Measurements from ENCODE around the gene SLC30A10.
"Not testable (repeated sequence)": the region's sequence is repeated elsewhere in the genome, so short reads cannot be mapped to it uniquely, and the experiment has no call there.

The SLC30A10 gene

DNA sequence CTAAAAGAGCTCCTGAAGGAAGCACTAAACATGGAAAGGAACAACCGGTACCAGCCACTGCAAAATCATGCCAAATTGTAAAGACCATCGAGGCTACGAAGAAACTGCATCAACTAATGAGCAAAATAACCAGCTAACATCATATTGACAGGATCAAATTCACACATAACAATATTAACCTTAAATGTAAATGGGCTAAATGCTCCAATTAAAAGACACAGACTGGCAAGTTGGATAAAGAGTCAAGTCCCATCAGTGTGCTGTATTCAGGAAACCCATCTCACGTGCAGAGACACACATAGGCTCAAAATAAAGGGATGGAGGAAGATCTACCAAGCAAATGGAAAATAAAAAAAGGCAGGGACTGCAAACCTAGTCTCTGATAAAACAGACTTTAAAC lies 39.7 kb downstream of the SLC30A10 start:
- not testable (repeated sequence) for H3K9me3 Mint-ChIP-seq (ENCODE audit: low read depth); H3K4me3 Mint-ChIP-seq; H3K4me1 Mint-ChIP-seq (ENCODE audit: low read depth); H3K27ac Mint-ChIP-seq; H3K36me3 Mint-ChIP-seq
- H3K27me3 Mint-ChIP-seq, result peaks cover 16% of the 10 kb centered on the region

DNA sequence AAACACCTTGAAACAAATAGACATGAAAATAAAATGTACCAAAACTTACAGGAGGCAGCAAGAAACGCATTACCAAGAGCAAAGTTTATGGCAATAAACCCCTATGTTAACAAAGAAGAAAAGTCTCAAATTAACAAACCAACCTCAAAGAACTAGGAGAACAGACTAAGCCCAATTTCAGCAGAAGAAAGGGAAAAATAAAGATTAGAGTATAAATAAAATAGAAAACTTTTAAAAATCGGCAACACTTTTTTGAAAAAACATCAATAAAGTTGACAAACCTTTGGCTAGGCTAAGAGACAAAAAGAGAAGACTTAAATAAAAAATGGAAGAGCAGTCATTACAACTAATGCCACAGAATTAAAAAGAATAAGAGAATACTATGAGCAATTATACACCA lies 42.7 kb downstream of the SLC30A10 start:
- H3K27me3 Mint-ChIP-seq, result peaks cover 20% of the 10 kb centered on the region

DNA sequence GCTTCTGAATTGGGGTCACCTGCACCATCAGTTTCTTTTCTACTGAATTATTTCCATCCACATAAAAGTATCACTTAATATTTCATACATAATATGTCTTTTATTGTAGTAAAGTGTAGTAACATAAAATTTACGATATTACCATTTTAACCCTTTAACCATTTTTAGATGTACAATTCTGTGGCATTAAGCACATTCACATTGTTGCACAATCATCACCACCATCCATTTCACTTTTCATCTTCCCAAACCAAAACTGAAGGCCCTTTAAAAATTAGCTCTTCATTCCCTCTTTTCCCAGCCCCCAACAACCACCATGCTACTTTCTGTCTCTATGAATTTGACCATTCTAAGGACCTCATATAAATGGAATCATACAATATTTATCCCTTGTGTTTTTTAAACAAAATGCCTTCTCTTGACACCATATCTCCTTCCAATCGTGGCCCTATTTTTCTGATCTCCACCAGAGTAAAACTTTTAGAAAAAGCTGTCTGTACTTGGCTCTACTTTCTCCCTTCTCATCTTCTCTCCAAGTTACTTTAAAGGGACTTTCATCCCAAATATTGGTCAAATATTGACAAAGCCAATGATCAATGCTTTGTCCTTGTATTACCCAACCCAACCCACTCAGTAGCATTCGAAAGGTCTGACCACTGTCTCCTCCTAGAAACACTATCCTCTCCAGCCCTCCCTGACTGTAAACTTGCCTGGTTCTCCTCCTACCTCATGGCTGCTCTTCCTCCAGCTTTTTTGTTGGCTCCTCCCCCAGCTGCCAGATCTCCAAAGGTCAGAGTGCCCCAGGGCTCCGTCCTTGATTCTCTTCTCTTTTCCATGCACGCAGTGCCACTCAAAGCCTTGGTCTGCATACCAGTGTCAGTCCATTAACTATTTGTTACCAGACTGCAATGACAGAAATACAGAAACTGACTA lies 44.7 kb downstream of the SLC30A10 start:
- H3K27me3 Mint-ChIP-seq, result peaks cover 17% of the 10 kb centered on the region
- H3K4me1 Mint-ChIP-seq (ENCODE audit: low read depth), result no peaks in the 10 kb centered on the region
- no peak overlapping the region for H3K27ac Mint-ChIP-seq
- H3K36me3 Mint-ChIP-seq, result no peaks in the 10 kb centered on the region
- no peaks in the 10 kb centered on the region for H3K9me3 Mint-ChIP-seq (ENCODE audit: low read depth)
- no peak overlapping the region for H3K4me3 Mint-ChIP-seq

More for the DNA sequence above, 42.7 kb downstream of the SLC30A10 start:
- no peaks in the 10 kb centered on the region for H3K36me3 Mint-ChIP-seq
- H3K27ac Mint-ChIP-seq, result no peak overlapping the region
- no peak overlapping the region for H3K4me3 Mint-ChIP-seq
- H3K4me1 Mint-ChIP-seq (ENCODE audit: low read depth), result no peaks in the 10 kb centered on the region
- H3K9me3 Mint-ChIP-seq (ENCODE audit: low read depth), result no peaks in the 10 kb centered on the region

DNA sequence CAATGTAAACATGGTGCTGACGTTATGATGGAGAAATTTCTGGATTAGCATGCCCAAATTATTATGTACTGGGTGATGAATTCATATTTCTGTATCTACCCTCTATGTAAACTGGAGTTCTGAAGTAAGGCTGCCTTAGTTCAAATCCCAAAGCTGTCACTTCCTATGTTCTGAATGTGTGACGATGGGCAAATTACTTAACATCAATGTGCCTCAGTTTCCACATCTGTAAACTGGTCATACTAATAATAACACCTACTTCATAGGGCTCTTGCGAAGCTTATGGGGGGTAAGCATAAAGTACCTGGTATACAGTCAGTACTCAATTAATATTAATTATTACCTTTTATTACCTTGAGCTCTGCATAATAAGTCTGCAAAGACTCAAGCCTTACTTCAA lies 45.6 kb downstream of the SLC30A10 start:
- Mint-ChIP-seq H3K27me3 (peaks cover 20% of the 10 kb centered on the region), H3K27ac (no peak overlapping the region), H3K36me3 (no peaks in the 10 kb centered on the region), H3K4me3 (no peak overlapping the region), H3K9me3 (ENCODE audit: low read depth) (no peaks in the 10 kb centered on the region), H3K4me1 (ENCODE audit: low read depth) (no peaks in the 10 kb centered on the region)

DNA sequence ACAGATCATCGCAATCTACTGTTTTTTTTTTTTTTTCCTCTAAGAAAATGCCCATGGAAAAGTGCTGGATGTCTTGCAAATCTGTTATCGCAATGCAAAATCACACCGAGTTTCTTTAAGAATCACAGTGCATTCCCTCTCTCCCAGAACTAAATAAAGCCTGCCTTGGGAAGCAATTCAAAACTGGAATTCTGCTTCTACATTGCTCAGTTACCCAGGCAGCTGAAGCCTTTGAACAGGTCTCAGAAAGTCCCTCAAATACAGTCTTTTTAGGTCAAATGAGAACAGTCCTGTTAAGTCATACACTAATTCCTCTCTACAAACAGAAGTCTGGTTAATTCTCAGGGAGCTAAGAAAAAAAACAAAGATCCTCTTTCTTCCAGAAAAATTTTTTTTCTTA lies 46.3 kb downstream of the SLC30A10 start:
- H3K4me3 Mint-ChIP-seq, result no peak overlapping the region
- H3K27me3 Mint-ChIP-seq, result peaks cover 23% of the 10 kb centered on the region
- no peaks in the 10 kb centered on the region for H3K36me3 Mint-ChIP-seq
- H3K27ac Mint-ChIP-seq, result no peak overlapping the region
- H3K9me3 Mint-ChIP-seq (ENCODE audit: low read depth), result no peaks in the 10 kb centered on the region
- H3K4me1 Mint-ChIP-seq (ENCODE audit: low read depth), result no peaks in the 10 kb centered on the region

DNA sequence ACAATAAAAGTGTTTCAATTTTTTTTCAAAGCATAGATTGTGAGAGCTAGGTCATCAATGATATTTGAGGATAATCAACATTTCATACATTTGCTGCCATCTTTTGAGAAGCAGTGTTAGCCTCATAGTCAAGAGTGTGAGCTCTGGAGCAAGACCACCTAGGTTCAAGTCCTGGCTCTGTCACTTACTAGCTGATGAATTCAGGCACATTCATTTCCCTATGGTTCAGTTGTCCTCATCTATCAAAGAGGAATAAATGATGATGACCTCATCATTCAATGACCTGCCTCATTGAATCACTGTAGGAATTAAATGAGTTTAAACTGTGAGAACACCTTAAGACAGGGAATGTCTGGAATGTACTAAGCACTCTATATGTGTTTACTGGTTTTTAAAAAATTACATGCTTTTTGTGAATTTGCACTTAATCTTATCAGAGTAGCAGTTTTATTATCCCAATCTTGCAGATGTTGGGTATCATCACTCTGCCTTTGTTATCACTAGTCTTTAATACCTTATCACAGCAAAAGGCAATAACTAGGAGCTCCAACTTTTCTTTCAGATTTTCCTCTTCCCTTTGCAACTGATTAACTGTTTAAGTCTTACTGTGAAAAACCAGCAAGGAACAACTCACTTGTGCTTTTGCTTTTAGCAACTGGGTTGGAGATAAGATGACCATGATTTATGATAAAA lies 47.4 kb downstream of the SLC30A10 start:
- Mint-ChIP-seq H3K4me1 (ENCODE audit: low read depth) (no peaks in the 10 kb centered on the region), H3K36me3 (no peaks in the 10 kb centered on the region), H3K9me3 (ENCODE audit: low read depth) (no peaks in the 10 kb centered on the region), H3K27me3 (peaks cover 24% of the 10 kb centered on the region), H3K27ac (no peak overlapping the region), H3K4me3 (no peak overlapping the region)

DNA sequence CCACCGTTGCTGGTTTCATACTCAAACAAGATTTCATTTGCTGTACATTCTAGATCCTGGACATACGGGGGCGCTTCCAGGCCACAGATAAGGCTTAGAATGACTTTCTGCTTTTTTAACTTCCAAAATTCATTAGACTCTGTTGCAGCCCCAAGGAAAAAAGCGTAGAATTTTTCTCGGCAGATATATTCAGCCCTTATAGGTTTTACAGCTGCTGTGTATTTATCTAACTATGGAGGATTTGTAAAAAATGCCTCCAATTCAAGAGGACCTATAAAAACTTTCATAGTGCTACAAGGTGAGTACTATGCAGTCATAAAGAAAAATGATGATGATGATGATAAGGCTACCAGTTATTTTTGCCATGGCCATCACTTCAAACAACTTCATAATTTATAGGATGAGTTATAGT lies 51.6 kb downstream of the SLC30A10 start:
- peaks cover 16% of the 10 kb centered on the region for H3K27me3 Mint-ChIP-seq
- peaks cover 3% of the 10 kb centered on the region for H3K9me3 Mint-ChIP-seq (ENCODE audit: low read depth)
- no peak overlapping the region for H3K27ac Mint-ChIP-seq
- H3K4me1 Mint-ChIP-seq (ENCODE audit: low read depth), result no peaks in the 10 kb centered on the region
- no peak overlapping the region for H3K4me3 Mint-ChIP-seq
- H3K36me3 Mint-ChIP-seq, result no peaks in the 10 kb centered on the region

DNA sequence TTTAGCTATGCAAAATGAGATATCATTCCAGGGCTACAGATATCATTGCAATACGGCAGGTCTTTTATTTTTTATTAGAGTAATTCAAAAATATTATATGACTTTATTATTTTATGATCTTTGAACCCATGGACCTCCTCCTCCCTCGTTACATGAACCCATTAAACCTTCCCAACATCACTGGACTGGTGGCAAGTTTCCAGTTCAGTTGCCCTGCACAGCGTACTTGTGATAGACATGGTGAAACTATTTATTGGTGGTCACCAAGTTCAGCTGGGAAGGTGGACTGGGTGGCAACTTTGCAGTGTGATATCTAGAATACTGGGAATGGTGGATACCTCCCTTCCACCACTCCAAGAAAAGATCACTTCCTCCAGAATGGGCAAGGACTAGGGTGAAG lies 52.5 kb downstream of the SLC30A10 start:
- no peak overlapping the region for H3K4me3 Mint-ChIP-seq
- peaks cover 3% of the 10 kb centered on the region for H3K9me3 Mint-ChIP-seq (ENCODE audit: low read depth)
- H3K36me3 Mint-ChIP-seq, result no peaks in the 10 kb centered on the region
- H3K4me1 Mint-ChIP-seq (ENCODE audit: low read depth), result no peaks in the 10 kb centered on the region
- H3K27ac Mint-ChIP-seq, result no peak overlapping the region
- H3K27me3 Mint-ChIP-seq, result peaks cover 14% of the 10 kb centered on the region

DNA sequence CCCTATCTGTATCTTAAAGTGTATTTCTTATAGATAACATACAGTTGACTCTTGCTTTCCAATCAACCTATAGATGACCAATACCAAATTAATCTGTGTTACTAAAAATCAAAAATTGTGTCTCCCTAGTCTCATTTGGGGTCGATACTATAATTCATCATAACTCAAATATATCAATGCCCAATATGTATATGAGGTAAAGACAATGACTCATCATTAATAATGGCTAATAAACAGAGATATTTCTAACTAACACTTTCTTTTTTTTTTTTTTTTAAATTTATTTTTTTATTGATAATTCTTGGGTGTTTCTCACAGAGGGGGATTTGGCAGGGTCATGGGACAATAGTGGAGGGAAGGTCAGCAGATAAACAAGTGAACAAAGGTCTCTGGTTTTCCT lies 55.8 kb downstream of the SLC30A10 start:
- not testable (repeated sequence) for H3K9me3 Mint-ChIP-seq (ENCODE audit: low read depth); H3K4me1 Mint-ChIP-seq (ENCODE audit: low read depth); H3K36me3 Mint-ChIP-seq; H3K4me3 Mint-ChIP-seq; H3K27me3 Mint-ChIP-seq; H3K27ac Mint-ChIP-seq

DNA sequence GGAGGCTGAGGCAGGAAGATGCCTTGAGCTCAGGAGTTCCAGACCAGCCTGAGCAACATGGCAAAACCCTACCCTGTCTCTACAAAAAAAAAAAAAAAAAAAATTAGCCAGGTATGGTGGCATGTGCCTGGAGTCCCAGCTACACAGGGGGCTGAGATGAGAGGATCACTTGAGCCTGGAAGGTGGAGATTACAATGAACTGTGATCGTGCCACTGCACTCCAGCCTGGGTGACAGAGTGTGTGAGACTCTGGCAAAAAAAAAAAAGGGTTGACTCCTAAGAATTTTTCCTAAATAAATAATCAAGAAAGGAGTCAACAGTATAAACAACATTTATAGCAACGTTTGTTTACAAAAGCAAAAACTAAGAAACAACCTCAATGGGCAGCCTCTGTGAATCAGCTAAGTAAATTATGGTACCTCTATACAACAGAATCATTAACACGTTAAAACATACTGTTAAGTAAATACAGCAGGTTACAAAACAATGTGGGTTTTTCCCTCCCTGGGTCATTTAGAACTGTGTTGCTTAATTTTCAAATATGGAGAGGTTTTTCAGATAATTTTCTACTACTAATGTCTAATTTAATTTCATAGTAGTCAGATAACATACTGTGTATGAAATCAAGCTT lies 56.8 kb downstream of the SLC30A10 start:
- H3K4me3 Mint-ChIP-seq, result no peak overlapping the region

DNA sequence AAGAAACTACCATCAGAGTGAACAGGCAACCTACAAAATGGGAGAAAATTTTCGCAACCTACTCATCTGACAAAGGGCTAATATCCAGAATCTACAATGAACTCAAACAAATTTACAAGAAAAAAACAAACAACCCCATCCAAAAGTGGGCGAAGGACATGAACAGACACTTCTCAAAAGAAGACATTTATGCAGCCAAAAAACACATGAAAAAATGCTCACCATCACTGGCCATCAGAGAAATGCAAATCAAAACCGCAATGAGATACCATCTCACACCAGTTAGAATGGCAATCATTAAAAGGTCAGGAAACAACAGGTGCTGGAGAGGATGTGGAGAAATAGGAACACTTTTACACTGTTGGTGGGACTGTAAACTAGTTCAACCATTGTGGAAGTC lies 59.7 kb downstream of the SLC30A10 start:
- H3K4me1 Mint-ChIP-seq (ENCODE audit: low read depth); H3K27ac Mint-ChIP-seq; H3K9me3 Mint-ChIP-seq (ENCODE audit: low read depth); H3K27me3 Mint-ChIP-seq; H3K36me3 Mint-ChIP-seq; H3K4me3 Mint-ChIP-seq: not testable (repeated sequence)

More for the DNA sequence above, 56.8 kb downstream of the SLC30A10 start:
- Mint-ChIP-seq H3K27ac (no peak overlapping the region), H3K36me3 (no peaks in the 10 kb centered on the region), H3K27me3 (peaks cover 9% of the 10 kb centered on the region), H3K9me3 (ENCODE audit: low read depth) (peaks cover 3% of the 10 kb centered on the region), H3K4me1 (ENCODE audit: low read depth) (no peaks in the 10 kb centered on the region)
